HG02610 (cell line): ENCODE results near the gene SOWAHD.

Source experiments
- ATAC-seq: cut with Tn5 transposase; IDR thresholded peaks from one replicate; pipeline ENCODE4 v1.9.1; 2021; ENCODE audit warnings: mild to moderate bottlenecking, moderate library complexity; ENCODE audit not compliant: unreplicated experiment

The SOWAHD gene

GRCh38 chrX:119809185-119809666 is 50.8 kb downstream of the SOWAHD start:
- no peak for ATAC-seq
